ENCODE data around the gene ZNF831.

GRCh38 chr20:59246691-59247400, 83.2 kb downstream of the ZNF831 start:
- TF ChIP-seq CTCF (IDR thresholded peaks at IDR 0.05) (no peak), EP300 (IDR thresholded peaks at IDR 0.05) (no peak)

All from ovary (tissue), 3 donors.